Measurements from ENCODE around the gene BHLHA9.

DNA sequence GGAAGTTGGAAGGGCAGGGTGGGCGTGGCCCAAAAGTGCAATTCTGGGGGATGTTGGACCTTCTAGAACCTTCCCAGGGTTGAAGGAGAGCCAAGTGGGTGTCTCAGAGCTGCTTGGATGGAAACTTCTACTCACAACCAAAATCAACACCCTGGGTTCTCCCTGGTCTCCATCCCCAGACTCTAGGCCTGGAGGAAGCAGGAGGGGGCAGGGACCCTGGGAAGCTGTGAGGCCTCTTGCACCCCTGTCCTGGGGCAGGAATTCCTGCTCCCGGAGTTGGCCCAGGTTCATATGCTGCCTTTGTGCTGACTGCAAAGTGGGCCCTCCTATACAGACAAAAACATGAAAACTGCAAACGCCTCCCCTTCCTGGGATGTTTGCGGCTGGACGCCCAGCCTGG is 34.3 kb downstream of the BHLHA9 start:
- TF ChIP-seq EZH2 (IDR thresholded peaks at IDR 0.05), result no peak
- TF ChIP-seq POLR2AphosphoS5 (IDR thresholded peaks at IDR 0.05; ENCODE audit: borderline replicate concordance, low read depth, low read length), result no peak

Measured in SK-N-MC (cell line).